NB4 (cell line): Measurements from ENCODE around the gene TAGAP.

ENCODE experiments used
- TF ChIP-seq, protein P1 (sequence below): IDR thresholded peaks from one replicate; pipeline ENCODE4 v1.5.1; 2012; ENCODE audit warnings: low read depth, low read length
- TF ChIP-seq, protein P2 (sequence below): IDR thresholded peaks from 2 replicates; pipeline ENCODE4 v1.6.1; 2011; ENCODE audit warnings: low read depth, low read length

- TF ChIP-seq, protein P1, sequence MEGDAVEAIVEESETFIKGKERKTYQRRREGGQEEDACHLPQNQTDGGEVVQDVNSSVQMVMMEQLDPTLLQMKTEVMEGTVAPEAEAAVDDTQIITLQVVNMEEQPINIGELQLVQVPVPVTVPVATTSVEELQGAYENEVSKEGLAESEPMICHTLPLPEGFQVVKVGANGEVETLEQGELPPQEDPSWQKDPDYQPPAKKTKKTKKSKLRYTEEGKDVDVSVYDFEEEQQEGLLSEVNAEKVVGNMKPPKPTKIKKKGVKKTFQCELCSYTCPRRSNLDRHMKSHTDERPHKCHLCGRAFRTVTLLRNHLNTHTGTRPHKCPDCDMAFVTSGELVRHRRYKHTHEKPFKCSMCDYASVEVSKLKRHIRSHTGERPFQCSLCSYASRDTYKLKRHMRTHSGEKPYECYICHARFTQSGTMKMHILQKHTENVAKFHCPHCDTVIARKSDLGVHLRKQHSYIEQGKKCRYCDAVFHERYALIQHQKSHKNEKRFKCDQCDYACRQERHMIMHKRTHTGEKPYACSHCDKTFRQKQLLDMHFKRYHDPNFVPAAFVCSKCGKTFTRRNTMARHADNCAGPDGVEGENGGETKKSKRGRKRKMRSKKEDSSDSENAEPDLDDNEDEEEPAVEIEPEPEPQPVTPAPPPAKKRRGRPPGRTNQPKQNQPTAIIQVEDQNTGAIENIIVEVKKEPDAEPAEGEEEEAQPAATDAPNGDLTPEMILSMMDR = no peak
- TF ChIP-seq, protein P2, sequence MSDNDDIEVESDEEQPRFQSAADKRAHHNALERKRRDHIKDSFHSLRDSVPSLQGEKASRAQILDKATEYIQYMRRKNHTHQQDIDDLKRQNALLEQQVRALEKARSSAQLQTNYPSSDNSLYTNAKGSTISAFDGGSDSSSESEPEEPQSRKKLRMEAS = no peak
Measured at GRCh38 chr6:159005436-159005835, 39.4 kb downstream of the TAGAP start.
